Mammary epithelial cell (primary cell): Measurements from ENCODE around the gene SUCNR1.

Experiments used
- CTCF ChIP-seq, 2 donors: IDR thresholded peaks in 1 of 2; conservative IDR thresholded peaks in 1 of 2; 2 replicates each; pipeline ENCODE4 v1.5.1; 2011 to 2012; ENCODE audit warnings: inconsistent platforms in 2 of 2, low read length in 2 of 2, mild to moderate bottlenecking in 2 of 2, control low read depth in 1 of 2, low read depth in 1 of 2; ENCODE audit not compliant: insufficient read depth in 1 of 2; ENCODE audit errors: extremely low read depth in 1 of 2
- EZH2 ChIP-seq: IDR thresholded peaks from 2 replicates; pipeline ENCODE4 v1.6.1; 2012; ENCODE audit warnings: low read length, inconsistent platforms, borderline replicate concordance

- TF ChIP-seq CTCF (conservative IDR thresholded peaks at IDR 0.05 in 1 of 2, IDR thresholded peaks at IDR 0.05 in 1 of 2; ENCODE audit: extremely low read depth in 1 of 2, insufficient read depth in 1 of 2, low read depth in 1 of 2, low read length in 2 of 2) = no peak
- TF ChIP-seq EZH2 = no peak
These were observed 30.2 kb upstream of the SUCNR1 start for GRCh38 chr3:151843275-151843674.
